ENCODE results near the gene HARS1.

GRCh38 chr5:140737486-140737885 is 46.3 kb upstream of the HARS1 start:
- no peak for TF ChIP-seq CTCF (IDR thresholded peaks at IDR 0.05; ENCODE audit: low read length)
- TF ChIP-seq EZH2 (IDR thresholded peaks at IDR 0.05; ENCODE audit: borderline replicate concordance, low read length) = no peak
